Body of pancreas (tissue), 4 donors: ENCODE measurements around the gene SLC12A9.

Experiments used
- CTCF ChIP-seq, 7 experiments: fragments of 450-650 bp in 4 of 7; fragments of 200-600 bp in 3 of 7; sonication (generic) in 3 of 7; IDR thresholded peaks; one replicate each; pipeline ENCODE4 v1.5.1; 2016 to 2019; ENCODE audit warnings: antibody characterized with exemption in 7 of 7
- POLR2A ChIP-seq, 3 donors: fragments of 450-650 bp; IDR thresholded peaks; one replicate each; pipeline ENCODE4 v1.6.1; 2016; ENCODE audit warnings: antibody characterized with exemption in 3 of 3, mild to moderate bottlenecking in 2 of 3

DNA sequence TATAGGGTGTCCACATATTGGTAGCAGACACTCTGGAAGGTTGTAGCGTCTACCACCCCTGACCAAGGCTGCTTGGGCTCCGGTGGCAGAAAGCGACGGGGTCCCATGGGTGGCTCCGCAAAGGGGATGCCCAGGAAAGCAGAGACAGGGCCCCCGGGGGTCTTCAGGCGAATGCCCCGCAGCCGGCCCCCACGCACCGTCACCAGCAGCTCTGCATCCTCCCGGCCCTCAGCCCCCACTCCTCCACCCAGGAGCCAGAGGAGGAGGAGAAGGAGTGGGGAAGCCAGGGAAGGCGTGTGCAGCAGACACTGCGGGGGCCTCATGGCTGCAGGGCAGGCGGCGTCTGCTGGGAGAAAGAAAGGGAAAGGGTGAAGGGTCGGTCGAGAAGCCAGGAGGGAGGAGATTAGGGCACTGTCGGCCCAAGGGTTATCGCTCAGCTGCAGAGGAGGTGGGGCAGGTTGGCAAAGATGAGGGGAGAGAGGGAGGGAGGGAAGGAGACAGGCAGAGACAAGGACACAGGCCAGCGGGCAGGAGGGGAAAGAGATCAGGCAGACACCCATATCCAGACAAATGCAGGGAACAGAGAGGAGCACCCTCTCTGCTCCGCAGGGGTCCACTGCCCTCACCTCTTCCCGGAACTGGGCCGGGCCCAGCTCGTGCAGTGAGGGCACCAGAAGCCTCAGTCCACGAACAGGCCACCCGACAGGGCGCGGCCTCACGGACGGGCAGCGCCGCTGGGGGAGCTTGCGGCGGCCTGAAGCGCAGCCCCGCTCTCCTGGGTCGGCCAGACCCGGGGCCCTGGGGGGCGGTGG, 41.6 kb downstream of the SLC12A9 start:
- TF ChIP-seq POLR2A (IDR thresholded peaks at IDR 0.05) = no peak
- TF ChIP-seq CTCF (IDR thresholded peaks at IDR 0.05) = no peak
